ENCODE data around the gene SPTSSA. TPM values are rescaled to one million over a fixed set of nuclear protein-coding genes. Genes with fewer than 3 reads are reported as not detected.
"Not testable (repeated sequence)": the region's sequence is repeated elsewhere in the genome, so short reads cannot be mapped to it uniquely, and the experiment has no call there.

The SPTSSA gene
- total RNA-seq, 2 donors from 2014 or later, result 10.8 to 20.2 TPM

DNA sequence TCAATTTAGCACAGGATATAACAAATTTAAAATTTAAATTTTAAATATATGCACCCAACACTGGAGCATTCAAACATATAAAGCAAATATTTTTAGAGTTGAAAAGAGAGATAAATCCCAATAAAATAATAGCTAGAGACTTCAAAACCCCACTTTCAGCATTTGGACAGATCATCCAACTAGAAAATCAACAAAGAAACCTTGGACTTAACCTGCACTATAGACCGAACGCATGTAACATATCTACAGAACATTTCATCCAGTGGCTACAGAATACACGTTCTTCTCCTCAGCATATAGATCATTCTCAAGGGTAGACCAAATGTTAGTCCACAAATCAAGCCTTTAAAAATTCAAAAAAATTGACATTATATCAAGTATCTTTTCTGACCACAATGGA lies 64.0 kb downstream of the SPTSSA start:
- TF ChIP-seq, protein P1, sequence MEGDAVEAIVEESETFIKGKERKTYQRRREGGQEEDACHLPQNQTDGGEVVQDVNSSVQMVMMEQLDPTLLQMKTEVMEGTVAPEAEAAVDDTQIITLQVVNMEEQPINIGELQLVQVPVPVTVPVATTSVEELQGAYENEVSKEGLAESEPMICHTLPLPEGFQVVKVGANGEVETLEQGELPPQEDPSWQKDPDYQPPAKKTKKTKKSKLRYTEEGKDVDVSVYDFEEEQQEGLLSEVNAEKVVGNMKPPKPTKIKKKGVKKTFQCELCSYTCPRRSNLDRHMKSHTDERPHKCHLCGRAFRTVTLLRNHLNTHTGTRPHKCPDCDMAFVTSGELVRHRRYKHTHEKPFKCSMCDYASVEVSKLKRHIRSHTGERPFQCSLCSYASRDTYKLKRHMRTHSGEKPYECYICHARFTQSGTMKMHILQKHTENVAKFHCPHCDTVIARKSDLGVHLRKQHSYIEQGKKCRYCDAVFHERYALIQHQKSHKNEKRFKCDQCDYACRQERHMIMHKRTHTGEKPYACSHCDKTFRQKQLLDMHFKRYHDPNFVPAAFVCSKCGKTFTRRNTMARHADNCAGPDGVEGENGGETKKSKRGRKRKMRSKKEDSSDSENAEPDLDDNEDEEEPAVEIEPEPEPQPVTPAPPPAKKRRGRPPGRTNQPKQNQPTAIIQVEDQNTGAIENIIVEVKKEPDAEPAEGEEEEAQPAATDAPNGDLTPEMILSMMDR (IDR thresholded peaks at IDR 0.05), result no peak
- no peaks in the 10 kb centered on the region for H3K27me3 ChIP-seq (replicated peaks; ENCODE audit: insufficient read depth)
- no peak overlapping the region for H3K27ac ChIP-seq
- ATAC-seq (ENCODE audit: insufficient number of reproducible peaks, low FRiP score, low read depth), result no peak
- H3K4me3 ChIP-seq, result no peak overlapping the region
- no peaks in the 10 kb centered on the region for H3K4me1 ChIP-seq (ENCODE audit: control insufficient read depth in 1 of 2, low read depth in 2 of 2)
- H3K9me3 ChIP-seq, result no peaks in the 10 kb centered on the region
- no peaks in the 10 kb centered on the region for H3K36me3 ChIP-seq
- DNase-seq (ENCODE audit: low spot score), result no peak

- H3K36me3 ChIP-seq, result no peaks in the 10 kb centered on the region
- no peak overlapping the region for H3K4me3 ChIP-seq
- DNase-seq (ENCODE audit: low spot score) (no peak), ATAC-seq (ENCODE audit: insufficient number of reproducible peaks, low FRiP score, low read depth) (no peak)
- no peaks in the 10 kb centered on the region for H3K27me3 ChIP-seq (replicated peaks; ENCODE audit: insufficient read depth)
- no peaks in the 10 kb centered on the region for H3K4me1 ChIP-seq (ENCODE audit: control insufficient read depth in 1 of 2, low read depth in 2 of 2)
- H3K9me3 ChIP-seq, result no peaks in the 10 kb centered on the region
- no peak overlapping the region for H3K27ac ChIP-seq
- TF ChIP-seq, protein P1 (IDR thresholded peaks at IDR 0.05), result no peak
These were observed 74.0 kb downstream of the SPTSSA start for GRCh38 chr14:34387974-34388516.

GRCh38 chr14:34386865-34387485 lies 75.1 kb downstream of the SPTSSA start:
- ATAC-seq (ENCODE audit: insufficient number of reproducible peaks, low FRiP score, low read depth), result no peak
- no peak for DNase-seq (ENCODE audit: low spot score)
- Histone ChIP-seq H3K27me3 (replicated peaks; ENCODE audit: insufficient read depth) (no peaks in the 10 kb centered on the region), H3K27ac (no peak overlapping the region), H3K4me3 (no peak overlapping the region), H3K9me3 (no peaks in the 10 kb centered on the region), H3K4me1 (ENCODE audit: control insufficient read depth in 1 of 2, low read depth in 2 of 2) (no peaks in the 10 kb centered on the region), H3K36me3 (no peaks in the 10 kb centered on the region)
- TF ChIP-seq, protein P1 (IDR thresholded peaks at IDR 0.05), result no peak

GRCh38 chr14:34385881-34386280 lies 76.2 kb downstream of the SPTSSA start:
- not testable (repeated sequence) for H3K27ac ChIP-seq; H3K27me3 ChIP-seq (replicated peaks; ENCODE audit: insufficient read depth); DNase-seq (ENCODE audit: low spot score); H3K4me3 ChIP-seq; ATAC-seq (ENCODE audit: insufficient number of reproducible peaks, low FRiP score, low read depth); H3K9me3 ChIP-seq; H3K4me1 ChIP-seq (ENCODE audit: control insufficient read depth in 1 of 2, low read depth in 2 of 2); H3K36me3 ChIP-seq

DNA sequence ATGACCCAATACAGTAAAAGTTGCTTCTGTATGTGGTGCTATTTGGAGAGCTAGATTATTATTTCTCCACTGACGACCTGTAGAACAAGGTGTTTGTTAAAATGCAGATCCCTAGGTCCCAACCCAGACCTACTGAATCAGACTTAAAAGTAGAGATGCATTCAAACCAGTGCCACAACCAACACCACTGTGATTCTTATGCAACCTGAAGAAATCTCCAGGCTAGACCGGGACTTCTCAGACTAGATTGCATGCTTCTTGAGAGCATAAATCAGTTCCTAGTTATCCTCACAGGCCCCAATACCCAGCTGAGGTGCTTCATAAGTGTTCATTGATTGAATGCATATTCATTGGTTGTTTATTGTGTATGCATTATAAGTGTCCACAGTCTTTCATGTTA lies 78.2 kb downstream of the SPTSSA start:
- TF ChIP-seq, protein P1 (IDR thresholded peaks at IDR 0.05), result no peak
- Histone ChIP-seq H3K4me1 (ENCODE audit: control insufficient read depth in 1 of 2, low read depth in 2 of 2) (no peaks in the 10 kb centered on the region), H3K36me3 (no peaks in the 10 kb centered on the region), H3K27ac (no peak overlapping the region), H3K27me3 (replicated peaks; ENCODE audit: insufficient read depth) (no peaks in the 10 kb centered on the region), H3K9me3 (no peaks in the 10 kb centered on the region), H3K4me3 (no peak overlapping the region)
- ATAC-seq (ENCODE audit: insufficient number of reproducible peaks, low FRiP score, low read depth), result no peak
- no peak for DNase-seq (ENCODE audit: low spot score)

Other genes with a start within 250 kb of the SPTSSA start
- 10 to 100 TPM; 24.9 to 32.8 TPM for gene EAPP, start 77.5 kb upstream of the SPTSSA start, total RNA-seq
- 100 to 1,000 TPM in 1 of 2 donors, 10 to 100 TPM in 1; 84.2 to 128 TPM for gene SNX6, start 167.9 kb upstream of the SPTSSA start, total RNA-seq

Data from thoracic aorta (tissue), 2 donors.